NCI-H146 treated with DMSO at 0.1 percent for 48 hours (cell line): ENCODE measurements around the gene HSPA13.
A peak's percentile ranks its signal among the peaks of the same experiment; 100 is the strongest.
"Not testable (repeated sequence)": the region's sequence is repeated elsewhere in the genome, so short reads cannot be mapped to it uniquely, and the experiment has no call there.

Experiments
- DNase-seq: peaks from one replicate; lab custom pipeline; 2025; ENCODE audit not compliant: unreplicated experiment; lab: John Stamatoyannopoulos, UW

HSPA13 gene, protein sequence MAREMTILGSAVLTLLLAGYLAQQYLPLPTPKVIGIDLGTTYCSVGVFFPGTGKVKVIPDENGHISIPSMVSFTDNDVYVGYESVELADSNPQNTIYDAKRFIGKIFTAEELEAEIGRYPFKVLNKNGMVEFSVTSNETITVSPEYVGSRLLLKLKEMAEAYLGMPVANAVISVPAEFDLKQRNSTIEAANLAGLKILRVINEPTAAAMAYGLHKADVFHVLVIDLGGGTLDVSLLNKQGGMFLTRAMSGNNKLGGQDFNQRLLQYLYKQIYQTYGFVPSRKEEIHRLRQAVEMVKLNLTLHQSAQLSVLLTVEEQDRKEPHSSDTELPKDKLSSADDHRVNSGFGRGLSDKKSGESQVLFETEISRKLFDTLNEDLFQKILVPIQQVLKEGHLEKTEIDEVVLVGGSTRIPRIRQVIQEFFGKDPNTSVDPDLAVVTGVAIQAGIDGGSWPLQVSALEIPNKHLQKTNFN

DNA sequence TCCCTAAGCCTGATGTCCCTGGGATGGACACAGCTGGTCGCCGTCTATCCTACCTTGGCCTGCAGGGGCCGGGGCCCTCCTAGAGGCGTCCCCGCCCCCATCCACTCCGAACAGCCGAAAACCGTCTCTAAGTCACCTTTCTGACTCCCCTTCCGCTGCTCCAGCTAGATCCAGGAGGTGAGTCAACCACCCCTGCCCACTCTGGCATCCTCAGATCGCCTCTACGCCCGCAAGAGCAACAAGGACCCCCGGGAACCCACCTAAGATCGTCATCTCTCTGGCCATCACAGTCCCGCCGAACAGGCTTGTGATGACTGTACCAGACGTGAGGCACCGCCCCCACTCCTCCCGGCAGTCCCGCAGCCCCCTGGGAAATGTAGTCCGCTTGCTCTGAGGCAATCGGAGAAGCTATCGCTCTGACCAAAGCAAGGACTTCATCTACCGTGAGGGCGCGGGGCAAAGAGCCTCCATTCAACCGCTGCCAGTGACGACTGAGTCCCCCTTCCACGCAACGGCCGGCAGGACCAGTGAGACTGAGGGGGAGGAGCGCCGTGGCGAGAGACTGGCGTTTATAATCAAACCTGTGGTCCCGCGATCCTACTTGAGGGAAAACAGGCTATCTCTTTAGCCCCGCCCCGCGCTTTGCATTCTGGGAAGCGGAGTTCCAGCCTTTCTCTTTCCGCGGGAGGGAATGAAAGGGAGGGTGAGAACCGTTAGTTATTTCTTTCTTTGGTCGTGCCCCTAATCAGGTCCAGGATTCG lies at the start of gene HSPA13:
Gene HSPA13 (minus strand): TSS at position 312 of the 761 bp plus-strand sequence. CDS start 27 bp downstream, at position 285.
- peak; percentile 94 for DNase-seq

DNA sequence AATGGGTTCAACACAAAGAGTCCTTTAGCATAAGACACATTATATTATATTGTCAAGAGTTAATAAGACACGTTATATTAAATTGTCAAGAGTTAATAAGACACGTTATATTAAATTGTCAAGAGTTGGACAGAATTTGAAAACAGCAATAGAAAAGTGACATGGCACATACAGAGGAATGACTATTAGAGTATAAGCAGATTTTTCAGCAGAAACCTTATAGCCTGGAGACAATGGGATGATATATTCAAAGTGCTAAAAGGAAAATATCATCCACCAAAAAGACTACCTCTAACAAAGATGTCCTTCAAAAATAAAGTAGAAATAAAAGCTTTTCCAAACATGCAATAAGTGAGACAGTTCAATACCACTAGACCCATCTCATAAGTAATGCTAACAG lies 36.0 kb upstream of the HSPA13 start:
- no peak for DNase-seq

DNA sequence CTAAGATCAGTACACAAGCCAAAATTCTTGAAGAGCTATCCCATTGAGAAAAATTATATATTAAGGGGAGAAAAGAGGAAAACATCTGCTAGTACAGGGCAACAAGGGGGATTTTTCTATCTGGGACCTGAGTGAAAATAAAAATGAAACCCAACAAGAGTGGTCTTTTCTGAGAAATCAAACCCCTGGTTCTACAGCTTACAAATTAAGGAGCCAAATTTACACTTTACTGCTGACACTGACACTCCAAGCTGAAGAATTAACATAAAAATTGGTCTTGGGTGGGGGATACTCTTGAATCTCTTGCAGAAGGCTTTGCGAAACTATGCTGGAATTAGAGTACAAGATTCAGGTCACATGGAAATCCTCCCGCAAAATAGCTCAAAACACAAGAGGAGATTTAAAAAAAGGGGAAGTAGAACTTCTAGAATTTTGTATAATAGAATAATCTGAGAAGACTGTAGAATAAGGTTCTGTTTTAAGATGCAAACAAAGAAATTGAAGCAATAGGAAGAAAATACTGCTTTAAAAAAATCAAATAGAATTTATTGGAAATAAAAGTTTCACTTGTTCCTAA lies 32.1 kb upstream of the HSPA13 start:
- no peak for DNase-seq

DNA sequence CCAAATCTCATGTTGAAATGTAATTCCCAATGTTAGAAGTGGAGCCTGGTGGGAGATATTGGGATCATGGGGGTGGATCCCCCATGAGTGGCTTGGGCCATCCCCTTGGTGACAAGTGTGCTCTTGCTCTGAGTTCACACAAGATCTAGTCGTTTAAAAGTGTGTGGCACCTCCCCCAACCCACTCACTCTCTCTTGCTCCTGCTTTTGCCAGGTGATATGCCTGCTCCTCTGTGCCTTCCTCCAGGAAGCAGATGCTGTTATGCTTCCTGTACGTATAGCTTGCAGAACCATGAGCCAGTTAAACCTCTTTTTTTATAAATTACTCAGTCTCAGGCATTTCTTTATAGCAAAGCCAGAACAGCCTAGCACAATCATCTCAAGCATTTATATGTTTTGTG lies 23.0 kb upstream of the HSPA13 start:
- DNase-seq, result no peak

DNA sequence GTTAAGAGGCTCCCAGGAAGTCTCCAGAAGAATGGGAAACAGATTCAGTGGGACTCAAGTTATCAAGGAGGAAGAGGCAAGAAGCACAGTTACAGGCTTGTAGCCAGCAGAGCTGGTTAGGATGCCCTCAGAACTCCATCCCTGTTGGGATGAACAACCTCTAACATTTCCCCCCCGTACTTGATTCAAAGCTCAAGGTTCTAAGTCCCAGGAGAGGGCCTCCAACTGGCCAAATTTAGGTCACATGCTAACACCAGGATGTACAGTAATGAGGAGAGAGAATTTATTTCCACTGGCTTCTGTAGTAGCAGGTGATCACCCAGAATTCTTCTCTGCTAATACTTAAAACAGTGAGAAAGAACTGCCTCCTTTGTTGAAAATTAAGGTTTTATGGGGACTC lies 22.3 kb upstream of the HSPA13 start:
- DNase-seq, result no peak

DNA sequence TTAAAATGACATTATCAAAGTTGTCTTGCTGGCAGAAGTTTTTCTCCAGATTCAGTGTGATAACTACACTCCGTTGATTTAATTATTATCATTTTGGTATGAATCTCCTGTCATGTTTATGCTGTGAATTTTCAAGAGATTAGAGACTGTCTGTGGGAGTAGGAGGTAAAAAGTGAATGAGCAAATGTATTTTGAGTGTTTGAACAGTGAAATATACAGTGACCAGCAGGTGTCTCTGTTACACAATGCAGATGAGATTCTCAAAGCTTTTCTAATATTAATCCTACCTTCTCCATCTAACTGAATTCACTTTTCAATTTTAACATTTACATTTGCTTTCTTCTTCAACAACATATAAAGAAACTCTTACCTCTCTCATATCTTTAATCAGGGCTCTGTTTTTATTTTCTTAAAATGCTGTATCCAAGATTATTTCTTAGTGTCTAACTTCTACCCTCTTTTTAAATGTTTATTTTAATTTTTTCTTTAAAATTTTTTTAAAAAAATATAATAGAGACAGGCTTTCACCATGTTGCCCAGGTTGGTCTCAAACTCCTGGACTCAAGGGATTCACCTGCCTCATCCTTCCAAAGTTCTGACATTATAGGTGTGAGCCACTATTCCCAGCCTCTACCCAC lies 20.9 kb upstream of the HSPA13 start:
- no peak for DNase-seq

DNA sequence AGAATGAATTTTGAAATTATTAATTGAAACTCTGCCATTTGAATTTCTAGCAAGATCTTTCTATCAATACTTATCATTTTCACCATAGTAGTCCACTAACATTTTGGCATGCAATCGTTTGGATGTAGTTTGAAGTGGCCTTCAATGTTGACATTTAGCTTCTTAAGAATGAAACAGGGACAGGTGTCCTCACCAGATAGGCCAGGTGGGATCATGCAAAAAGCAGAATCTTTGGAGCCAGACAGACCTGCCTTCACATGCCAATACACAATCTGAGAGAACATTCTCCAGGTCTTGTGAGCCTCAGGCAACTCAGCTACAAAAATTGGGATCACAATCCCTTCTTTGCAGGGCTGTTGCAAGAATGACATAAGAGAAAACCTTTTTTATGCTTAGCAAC lies 18.3 kb upstream of the HSPA13 start:
- DNase-seq, result no peak

DNA sequence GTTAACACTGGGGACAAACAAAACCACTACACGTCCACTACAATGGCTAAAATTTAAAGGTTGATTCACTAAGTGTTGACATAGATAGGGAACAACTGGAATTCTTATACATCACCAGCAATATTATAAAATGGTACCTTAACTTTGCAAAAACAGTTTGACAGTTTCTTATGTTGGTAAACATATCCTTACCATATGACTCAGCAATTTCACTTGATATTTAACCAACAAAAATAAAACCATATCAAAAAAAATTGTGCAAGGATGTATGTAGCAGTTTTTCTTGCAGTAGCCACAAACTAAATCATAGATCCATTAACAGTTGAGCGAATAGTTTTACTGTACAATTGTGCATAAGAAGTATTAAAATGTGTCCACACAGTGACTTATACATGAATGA lies 5.3 kb upstream of the HSPA13 start:
- DNase-seq, result no peak

DNA sequence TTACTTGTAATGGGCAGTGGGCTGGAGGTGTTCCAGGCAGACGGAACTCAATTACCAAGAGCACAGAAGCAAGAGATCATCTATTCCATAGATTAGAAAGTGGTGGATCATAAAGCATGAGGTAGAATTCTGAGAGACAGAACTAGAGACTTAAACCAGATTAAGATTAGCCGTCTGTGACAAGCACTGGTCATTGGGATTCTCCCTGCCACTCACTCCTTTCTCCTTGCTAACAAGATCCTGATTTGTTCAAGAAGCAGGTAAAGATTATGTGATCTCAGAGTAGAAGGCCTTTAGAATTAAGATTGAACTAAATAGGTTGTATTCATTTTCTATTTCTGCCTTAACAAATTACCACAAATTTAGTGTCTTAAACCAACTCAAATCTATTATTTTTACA lies 1.5 kb upstream of the HSPA13 start:
- DNase-seq, result no peak

DNA sequence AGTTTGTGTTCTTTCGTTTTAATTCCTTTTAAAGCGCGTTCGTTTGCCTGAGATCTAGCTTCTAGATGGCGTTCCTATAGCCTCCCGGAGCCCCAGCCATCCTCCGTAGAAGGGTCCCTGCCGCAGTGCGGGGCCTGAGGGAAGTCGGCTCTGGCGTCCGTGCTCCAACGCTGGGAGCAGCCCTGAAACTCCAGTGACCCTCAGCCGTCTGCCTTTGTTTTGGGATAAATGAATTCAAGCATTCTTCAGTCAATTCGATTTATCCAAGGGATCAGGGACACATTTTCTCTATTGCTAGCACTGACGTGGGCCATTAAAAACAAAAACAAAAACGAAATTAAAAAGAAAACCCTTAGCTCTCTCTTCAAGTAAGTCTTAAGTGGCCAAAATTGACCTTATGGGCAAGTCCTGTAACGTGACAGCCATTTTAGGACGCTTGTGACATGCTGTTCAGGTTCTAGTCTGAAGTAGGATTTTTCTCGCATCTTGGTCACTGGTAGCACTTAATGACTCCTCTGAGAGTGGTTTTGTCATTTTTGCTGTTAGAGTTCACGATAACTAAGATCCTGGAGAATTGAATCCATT lies 742 bp upstream of the HSPA13 start:
- DNase-seq, result no peak

DNA sequence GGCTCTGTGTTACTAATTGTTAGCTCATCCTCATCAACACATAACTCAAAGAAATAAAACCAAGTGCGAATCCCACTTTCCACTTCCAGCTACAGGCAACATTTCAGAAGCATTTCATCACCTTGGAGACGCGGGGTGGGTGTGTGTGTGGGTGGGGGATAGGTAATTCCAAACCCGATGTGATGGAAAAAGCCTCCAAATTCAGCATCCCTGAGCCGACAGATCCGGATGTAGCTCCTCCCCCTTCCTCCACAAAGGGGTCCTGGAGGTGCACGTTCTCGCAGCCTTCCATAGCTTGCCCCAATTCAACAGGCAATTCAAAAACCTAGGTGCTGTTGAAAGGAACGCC lies 486 bp downstream of the HSPA13 start:
- DNase-seq, result no peak

DNA sequence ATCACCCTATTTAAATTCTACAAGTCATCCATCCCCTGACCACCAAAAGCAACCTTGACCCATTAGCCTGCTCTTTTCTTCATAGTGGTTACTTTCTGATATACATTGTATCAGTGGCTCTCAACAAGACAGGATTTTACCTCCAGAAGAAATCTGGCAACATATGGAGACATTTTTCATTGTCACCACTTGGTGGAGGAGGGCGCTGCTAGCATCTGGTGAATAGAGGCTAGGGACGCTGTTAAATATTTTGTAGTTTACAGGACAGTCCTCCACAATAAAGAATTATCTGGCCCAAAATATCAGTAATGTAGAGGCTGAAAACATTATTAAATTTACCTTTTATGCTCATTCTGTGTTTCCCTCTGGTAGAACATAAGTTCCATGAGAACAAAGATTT lies 6.1 kb downstream of the HSPA13 start:
- DNase-seq, result no peak

DNA sequence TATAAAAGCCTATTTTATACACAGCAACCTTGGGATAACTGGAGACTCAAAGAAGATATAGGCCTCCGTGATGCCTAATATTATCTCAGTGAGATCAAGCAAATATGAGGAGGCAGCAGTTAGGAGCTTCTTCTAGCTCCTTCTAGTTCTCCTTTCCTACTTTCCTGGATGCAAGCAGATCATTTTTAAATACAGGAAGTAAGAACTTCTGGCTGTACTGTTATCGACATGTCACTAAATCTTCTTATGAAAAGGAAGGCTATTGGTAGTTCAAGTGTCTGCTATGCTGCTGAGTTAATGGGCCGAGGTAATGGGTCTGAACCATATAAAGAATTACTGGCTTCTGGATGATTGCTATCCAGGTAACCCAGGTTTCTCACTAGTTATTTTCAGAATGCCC lies 15.9 kb downstream of the HSPA13 start:
- DNase-seq, result no peak

DNA sequence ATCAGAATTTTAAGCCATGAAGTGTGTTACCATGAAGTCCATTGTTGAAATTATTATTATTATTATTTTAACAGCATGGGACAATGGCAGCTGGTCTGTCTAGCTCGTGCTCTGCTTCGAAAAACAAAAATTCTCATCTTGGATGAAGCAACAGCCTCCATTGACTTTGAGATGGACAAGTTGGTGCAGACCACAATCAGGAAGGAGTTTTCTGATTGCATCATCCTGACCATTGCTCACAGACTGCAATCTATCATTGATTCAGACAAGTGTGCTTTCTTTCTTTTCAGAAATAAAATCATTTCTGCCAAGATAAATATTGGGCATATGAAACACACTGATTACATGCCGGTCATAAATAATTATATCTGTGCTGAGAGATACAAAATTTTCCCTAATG lies 21.0 kb downstream of the HSPA13 start:
- no peak for DNase-seq

DNA sequence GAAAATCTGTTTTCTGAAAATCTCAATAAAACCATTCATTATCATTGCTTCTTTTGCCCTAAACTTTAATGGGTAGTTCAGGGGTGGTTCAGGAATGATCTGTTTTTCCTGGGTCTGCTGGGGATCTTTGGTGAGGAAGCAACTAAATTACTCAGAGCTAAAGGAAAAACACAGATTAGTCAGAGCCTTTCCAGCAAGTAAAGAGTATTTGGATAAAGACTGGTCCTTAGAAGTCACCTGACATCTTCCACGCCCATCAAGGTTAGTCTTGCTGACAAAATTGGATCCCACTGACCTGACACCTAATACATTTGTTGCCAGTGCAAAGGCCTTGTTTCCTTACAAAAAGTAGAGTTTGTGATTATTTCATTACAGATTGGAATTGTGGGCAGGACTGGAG lies 24.2 kb downstream of the HSPA13 start:
- no peak for DNase-seq

DNA sequence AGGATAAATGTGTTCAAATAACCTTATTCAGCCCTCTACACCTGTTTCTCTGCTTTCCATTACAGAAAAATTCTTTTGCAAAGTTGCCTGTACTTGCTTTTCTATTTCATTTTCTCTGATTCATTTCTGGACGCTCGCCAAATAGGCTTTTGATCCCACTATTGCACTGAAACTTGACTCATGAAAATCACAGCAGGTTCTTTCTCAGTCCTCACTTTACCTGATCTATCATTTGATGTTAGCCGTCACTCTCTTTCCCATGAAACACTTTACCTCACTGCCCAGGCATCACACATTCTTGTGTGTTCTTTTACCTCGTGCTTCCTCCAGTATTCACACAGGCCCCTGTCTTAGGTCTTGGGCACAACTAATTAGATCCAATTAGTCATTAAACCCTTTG lies 26.2 kb downstream of the HSPA13 start:
- DNase-seq, result no peak

DNA sequence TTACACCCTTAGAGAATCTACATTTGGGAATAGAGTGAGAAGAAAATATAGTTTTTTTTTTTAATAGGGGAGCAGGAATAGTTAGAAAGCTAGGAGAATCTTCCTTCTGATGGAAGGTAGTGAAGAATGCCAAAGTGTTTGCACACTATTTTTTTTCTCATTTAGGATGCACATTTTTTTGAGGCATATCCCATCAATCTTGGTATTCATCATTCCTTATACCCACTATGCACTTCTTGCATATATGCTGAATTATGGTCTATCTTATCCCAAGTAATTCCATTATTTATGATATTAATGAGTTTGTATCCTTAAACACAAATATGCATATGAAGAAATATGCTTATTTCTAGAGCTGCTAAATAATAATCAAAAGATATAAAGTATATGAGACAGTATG lies 28.4 kb downstream of the HSPA13 start:
- DNase-seq, result no peak

DNA sequence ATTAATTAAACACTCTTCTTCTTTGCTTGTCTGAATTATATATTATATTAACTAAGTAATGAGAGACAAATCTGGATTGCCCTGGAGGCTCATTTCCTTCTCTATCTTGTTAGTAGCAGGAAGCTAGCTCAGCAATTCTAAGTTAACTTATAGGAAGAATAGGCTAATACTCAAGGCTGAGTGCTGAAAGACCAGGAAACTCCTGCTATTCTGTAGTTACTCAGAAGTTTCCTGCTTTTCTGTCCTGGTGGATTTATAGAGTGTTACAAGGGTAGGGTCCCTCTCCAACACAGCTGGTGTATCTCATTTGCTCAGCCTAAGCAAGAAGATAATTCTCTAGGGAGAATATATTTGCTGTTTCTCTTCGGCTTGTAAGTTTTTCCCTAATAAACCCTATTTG lies 29.2 kb downstream of the HSPA13 start:
- no peak for DNase-seq

DNA sequence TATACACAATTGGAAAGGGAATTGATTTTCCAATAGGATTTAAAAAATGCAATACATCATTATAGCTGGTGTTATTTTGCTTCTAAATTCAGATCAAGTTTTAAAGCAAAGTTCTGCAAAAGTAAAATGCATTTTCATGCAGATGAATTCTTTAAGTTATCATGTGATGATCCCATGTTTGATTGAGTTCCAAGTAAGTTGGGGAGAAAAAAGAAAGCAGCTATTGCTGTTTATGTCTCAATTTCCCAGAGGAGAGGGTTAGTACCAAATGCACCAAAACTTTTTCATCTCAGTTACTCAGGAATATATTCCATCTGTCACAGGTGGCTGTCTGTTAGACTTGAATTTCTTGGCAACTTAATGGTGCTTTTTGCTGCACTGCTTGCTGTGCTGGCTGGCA lies 29.7 kb downstream of the HSPA13 start:
- no peak for DNase-seq

DNA sequence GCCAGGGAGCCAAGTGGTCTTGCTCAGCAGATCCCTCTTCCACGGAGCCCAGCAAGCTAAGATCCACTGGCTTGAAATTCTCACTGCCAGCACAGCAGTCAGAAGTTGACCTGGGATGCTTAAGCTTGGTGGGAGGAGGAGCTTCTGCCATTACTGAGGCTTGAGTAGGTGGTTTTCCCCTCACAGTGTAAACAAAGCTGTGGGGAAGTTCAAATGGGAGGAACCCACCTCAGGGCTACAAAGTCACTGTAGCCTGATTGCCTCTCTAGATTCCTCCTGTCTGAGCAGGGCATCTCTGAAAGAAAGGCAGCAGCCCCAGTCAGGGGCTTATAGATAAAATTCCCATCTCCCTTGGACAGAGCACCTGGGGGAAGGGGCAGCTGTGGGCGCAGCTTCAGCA lies 55.6 kb downstream of the HSPA13 start:
- not testable (repeated sequence) for DNase-seq

DNA sequence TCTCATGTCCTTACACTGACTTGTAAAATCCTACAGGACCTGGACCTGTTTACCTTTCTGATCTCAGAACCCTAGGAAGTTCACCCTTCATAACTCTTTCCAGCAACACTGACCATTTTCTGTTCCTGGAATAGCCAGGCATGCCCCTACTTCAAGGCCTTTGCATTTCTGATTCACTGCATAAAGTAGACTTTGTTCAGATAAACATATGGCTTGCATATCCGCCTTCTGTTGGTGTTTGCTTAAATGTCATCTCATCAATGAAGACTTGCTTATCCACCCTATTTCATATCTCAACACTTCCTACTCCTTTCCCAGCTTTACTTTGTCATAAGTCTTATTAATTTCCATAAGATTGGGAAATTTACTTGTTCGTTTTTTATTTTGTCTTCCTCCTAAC lies 57.4 kb downstream of the HSPA13 start:
- DNase-seq, result no peak
